Neural crest cell (in vitro differentiated cells): ENCODE measurements around the gene SMCO4. TPM values are rescaled to one million over a fixed set of nuclear protein-coding genes. Genes with fewer than 3 reads are reported as not detected.
A peak's percentile ranks its signal among the peaks of the same experiment; 100 is the strongest.

Source experiments
- DNase-seq: peaks from one replicate; pipeline ENCODE4 v3.0.0; 2021; ENCODE audit warnings: low read depth, mixed read lengths, low spot score
- H3K27ac Mint-ChIP-seq: one replicate; pipeline ENCODE4 v1.8.0; 2021; ENCODE audit warnings: mild to moderate bottlenecking, mixed read lengths; ENCODE audit not compliant: unreplicated experiment
- H3K27me3 Mint-ChIP-seq: 2 replicates; pipeline ENCODE4 v1.8.0; 2021; ENCODE audit warnings: low read depth, mild to moderate bottlenecking, mixed read lengths
- H3K36me3 Mint-ChIP-seq: 2 replicates; pipeline ENCODE4 v1.8.0; 2021; ENCODE audit warnings: low read depth, mild to moderate bottlenecking, mixed read lengths
- H3K4me1 Mint-ChIP-seq: 2 replicates; pipeline ENCODE4 v1.8.0; 2021; ENCODE audit warnings: mixed read lengths
- H3K4me3 Mint-ChIP-seq: one replicate; pipeline ENCODE4 v1.8.0; 2021; ENCODE audit warnings: mild to moderate bottlenecking, mixed read lengths
- H3K9me3 Mint-ChIP-seq: 2 replicates; pipeline ENCODE4 v1.8.0; 2021; ENCODE audit warnings: mixed read lengths
- total RNA-seq: library from RNA; stranded (reverse); gene quantifications from 2 replicates; pipeline ENCODE4 v1.2.1, GENCODE V29; 2021
- TF ChIP-seq, protein P1 (sequence below): fragments of 200-600 bp; sonication (generic); conservative IDR thresholded peaks from 2 replicates; pipeline ENCODE4 v1.5.0; 2021; ENCODE audit warnings: antibody characterized with exemption, mild to moderate bottlenecking

The SMCO4 gene
- total RNA-seq, 1 donor from 2014 or later: 23.1 TPM

DNA sequence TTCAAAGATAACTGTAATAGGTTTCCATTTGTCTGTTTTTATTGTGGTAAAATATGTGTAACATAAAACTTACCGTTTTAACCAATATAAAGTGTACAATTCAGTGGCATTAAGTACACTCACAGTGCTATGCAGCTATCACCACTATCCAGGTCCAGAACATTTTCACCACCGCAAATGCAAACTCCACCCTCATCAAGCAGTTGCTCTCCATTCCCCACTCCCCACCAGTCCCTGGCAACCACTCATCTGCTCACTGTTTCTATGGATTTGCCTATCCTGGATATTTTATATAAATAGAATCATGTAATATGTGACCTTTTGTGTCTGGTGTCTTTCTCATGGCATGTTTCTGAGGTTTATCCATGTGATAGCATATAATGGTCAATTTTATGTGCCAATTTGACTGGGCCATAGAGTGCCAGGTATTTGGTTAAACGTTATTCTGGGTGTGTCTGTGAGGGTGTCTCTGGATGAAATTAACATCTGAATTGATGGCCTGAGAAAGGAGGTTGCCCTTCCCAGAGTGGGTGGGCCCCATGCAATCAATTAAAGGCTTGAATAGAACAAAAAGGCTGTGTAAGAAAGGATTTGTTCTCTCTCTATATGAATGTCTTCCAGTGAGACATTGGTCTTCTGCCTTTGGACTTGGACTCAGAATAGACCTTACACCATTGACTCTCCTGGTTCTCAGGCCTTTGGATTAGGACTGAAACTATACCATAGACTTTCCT, 17.2 kb upstream of the SMCO4 start:
- H3K4me3 Mint-ChIP-seq: no peak overlapping the region

DNA sequence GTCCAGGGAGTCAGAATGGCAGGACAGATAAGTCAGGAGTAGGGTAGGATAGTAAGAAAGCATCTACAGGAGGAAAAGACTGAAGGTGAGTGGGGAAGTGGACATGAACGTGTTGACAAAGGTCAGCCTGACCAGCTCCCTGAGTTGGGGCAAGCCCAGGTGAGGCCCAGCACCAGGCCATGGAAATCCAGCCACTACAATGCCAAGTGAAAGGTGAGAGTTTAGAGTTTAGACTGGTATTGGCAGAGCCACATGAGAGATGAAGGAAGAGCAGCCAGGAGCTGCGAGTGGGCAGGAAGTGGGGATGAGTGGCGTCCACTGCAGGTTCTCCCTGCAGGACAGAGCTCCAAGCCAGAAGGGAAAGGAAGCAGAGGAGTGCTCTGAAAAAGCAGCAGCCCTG, 16.5 kb upstream of the SMCO4 start:
- no peaks in the 10 kb centered on the region for H3K9me3 Mint-ChIP-seq
- no peaks in the 10 kb centered on the region for H3K36me3 Mint-ChIP-seq
- H3K4me1 Mint-ChIP-seq: peaks cover 4% of the 10 kb centered on the region
- TF ChIP-seq, protein P1, sequence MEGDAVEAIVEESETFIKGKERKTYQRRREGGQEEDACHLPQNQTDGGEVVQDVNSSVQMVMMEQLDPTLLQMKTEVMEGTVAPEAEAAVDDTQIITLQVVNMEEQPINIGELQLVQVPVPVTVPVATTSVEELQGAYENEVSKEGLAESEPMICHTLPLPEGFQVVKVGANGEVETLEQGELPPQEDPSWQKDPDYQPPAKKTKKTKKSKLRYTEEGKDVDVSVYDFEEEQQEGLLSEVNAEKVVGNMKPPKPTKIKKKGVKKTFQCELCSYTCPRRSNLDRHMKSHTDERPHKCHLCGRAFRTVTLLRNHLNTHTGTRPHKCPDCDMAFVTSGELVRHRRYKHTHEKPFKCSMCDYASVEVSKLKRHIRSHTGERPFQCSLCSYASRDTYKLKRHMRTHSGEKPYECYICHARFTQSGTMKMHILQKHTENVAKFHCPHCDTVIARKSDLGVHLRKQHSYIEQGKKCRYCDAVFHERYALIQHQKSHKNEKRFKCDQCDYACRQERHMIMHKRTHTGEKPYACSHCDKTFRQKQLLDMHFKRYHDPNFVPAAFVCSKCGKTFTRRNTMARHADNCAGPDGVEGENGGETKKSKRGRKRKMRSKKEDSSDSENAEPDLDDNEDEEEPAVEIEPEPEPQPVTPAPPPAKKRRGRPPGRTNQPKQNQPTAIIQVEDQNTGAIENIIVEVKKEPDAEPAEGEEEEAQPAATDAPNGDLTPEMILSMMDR: no peak
- DNase-seq: no peak
- H3K27ac Mint-ChIP-seq: no peak overlapping the region
- peaks cover 5% of the 10 kb centered on the region for H3K27me3 Mint-ChIP-seq
- H3K4me3 Mint-ChIP-seq: no peak overlapping the region

More for the DNA sequence above, 17.2 kb upstream of the SMCO4 start:
- no peak for DNase-seq
- peaks cover 4% of the 10 kb centered on the region for H3K4me1 Mint-ChIP-seq
- H3K36me3 Mint-ChIP-seq: no peaks in the 10 kb centered on the region
- peaks cover 5% of the 10 kb centered on the region for H3K27me3 Mint-ChIP-seq
- H3K9me3 Mint-ChIP-seq: no peaks in the 10 kb centered on the region
- H3K27ac Mint-ChIP-seq: peak overlapping the region; percentile 64
- TF ChIP-seq, protein P1: no peak

DNA sequence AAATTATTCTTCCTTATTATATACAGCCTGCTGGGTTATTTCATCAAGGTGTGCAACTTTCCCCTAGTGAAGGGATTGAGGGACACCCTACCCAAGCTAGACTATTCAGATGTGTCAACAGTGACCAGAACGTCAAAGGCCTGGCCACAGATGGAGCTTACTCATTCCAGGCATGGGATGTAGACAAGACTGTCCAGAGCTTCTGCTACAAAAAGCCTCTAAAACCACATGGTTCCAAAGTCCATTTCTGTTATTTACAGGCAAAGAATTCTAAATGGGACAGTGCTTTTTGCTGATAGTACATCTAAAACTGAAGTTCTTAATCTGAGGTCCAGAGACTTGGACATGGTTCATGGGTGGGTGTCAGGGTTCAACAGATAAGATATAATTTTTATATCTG, 9.7 kb upstream of the SMCO4 start:
- H3K4me3 Mint-ChIP-seq: no peak overlapping the region
- H3K27me3 Mint-ChIP-seq: peaks cover 2% of the 10 kb centered on the region
- TF ChIP-seq, protein P1: no peak
- no peak for DNase-seq
- H3K4me1 Mint-ChIP-seq: no peaks in the 10 kb centered on the region
- H3K27ac Mint-ChIP-seq: no peak overlapping the region
- H3K9me3 Mint-ChIP-seq: no peaks in the 10 kb centered on the region
- H3K36me3 Mint-ChIP-seq: no peaks in the 10 kb centered on the region

DNA sequence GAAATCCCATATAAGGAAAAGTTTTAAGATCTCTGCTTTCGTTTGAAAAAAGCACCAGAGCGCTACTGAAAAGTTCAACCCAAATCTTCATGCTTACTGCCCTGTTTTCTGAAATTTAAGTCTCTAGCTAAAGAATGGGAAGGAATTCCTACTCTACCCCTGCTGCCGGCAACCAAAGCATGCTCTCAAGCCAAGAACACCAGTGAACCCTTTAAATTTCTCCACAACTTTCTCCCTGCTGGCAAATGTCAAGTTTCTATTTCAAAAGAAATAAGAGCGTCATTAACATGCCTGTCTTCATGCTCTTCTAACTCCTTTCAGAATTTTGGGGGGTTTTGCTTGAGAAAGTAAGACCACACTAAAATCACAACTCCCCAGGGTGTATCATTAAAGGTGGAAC, 6.8 kb upstream of the SMCO4 start:
- H3K4me3 Mint-ChIP-seq: no peak overlapping the region
- TF ChIP-seq, protein P1: no peak
- no peaks in the 10 kb centered on the region for H3K4me1 Mint-ChIP-seq
- no peaks in the 10 kb centered on the region for H3K36me3 Mint-ChIP-seq
- no peaks in the 10 kb centered on the region for H3K9me3 Mint-ChIP-seq
- H3K27me3 Mint-ChIP-seq: peaks cover 2% of the 10 kb centered on the region
- DNase-seq: no peak
- no peak overlapping the region for H3K27ac Mint-ChIP-seq

DNA sequence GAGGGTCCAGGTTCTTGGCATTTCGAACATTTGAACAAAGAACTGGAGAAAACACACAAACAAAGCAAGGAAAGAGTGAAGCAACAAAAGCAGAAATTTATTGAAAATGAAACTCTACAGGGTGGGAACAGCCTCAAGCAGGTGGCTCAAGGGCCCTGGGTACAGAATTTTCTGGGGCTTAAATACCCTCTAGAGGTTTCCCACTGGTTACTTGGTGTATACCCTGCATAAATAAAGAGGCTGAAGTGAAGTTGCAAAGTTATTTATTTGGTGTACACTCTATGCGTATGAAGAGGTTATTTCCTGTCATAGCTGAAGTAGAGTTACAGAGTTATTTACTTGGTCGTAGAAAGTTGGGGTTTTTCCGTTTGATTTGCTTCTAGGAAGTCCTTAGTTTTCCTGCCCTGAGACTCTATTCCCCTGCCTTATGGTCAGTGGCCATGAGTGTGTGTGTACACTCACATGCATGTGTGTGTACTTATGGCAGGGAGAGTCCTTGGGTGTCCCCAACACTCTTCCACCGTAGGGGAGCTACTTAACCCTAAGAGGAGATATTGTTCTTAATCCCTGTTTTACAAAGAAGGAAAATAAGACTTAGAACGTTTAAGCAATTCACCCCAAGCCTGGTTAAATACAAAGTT, 5.6 kb upstream of the SMCO4 start:
- peaks cover 2% of the 10 kb centered on the region for H3K27me3 Mint-ChIP-seq
- H3K9me3 Mint-ChIP-seq: no peaks in the 10 kb centered on the region
- H3K4me3 Mint-ChIP-seq: no peak overlapping the region
- no peaks in the 10 kb centered on the region for H3K36me3 Mint-ChIP-seq
- H3K4me1 Mint-ChIP-seq: peaks cover 1% of the 10 kb centered on the region
- TF ChIP-seq, protein P1: no peak
- no peak for DNase-seq
- no peak overlapping the region for H3K27ac Mint-ChIP-seq
